GM18858 (cell line): ENCODE measurements around the gene CSNK2A1.
"Not testable (repeated sequence)": the region's sequence is repeated elsewhere in the genome, so short reads cannot be mapped to it uniquely, and the experiment has no call there.

Source experiments
- ATAC-seq: cut with Tn5 transposase; IDR thresholded peaks from one replicate; pipeline ENCODE4 v1.9.1; 2021; ENCODE audit not compliant: unreplicated experiment

Gene CSNK2A1

GRCh38 chr20:543369-544152, at the start of gene CSNK2A1:
CSNK2A1 (minus strand) TSS chr20:543790; CDS start chr20:508551, 35,239 bp downstream.
- peak; percentile 84 for ATAC-seq

GRCh38 chr20:592506-592905, 48.9 kb upstream of the CSNK2A1 start:
- no peak for ATAC-seq

- ATAC-seq: no peak
Observed at GRCh38 chr20:591941-592340, 48.4 kb upstream of the CSNK2A1 start.

GRCh38 chr20:588932-589672, 45.5 kb upstream of the CSNK2A1 start:
- peak; percentile 44 for ATAC-seq

GRCh38 chr20:588476-588875, 44.9 kb upstream of the CSNK2A1 start:
- ATAC-seq: no peak

GRCh38 chr20:584971-585301, 41.3 kb upstream of the CSNK2A1 start:
- no peak for ATAC-seq

- ATAC-seq: no peak
Observed at GRCh38 chr20:584161-584970, 40.8 kb upstream of the CSNK2A1 start.

GRCh38 chr20:582204-582603, 38.6 kb upstream of the CSNK2A1 start:
- ATAC-seq: no peak

- not testable (repeated sequence) for ATAC-seq
Observed at GRCh38 chr20:578940-579690, 35.5 kb upstream of the CSNK2A1 start.

- ATAC-seq: no peak
Observed at GRCh38 chr20:577167-577791, 33.7 kb upstream of the CSNK2A1 start.

GRCh38 chr20:576156-576555, 32.6 kb upstream of the CSNK2A1 start:
- ATAC-seq: no peak

GRCh38 chr20:575230-575629, 31.6 kb upstream of the CSNK2A1 start:
- ATAC-seq: no peak

- ATAC-seq: no peak
Observed at GRCh38 chr20:574297-574942, 30.8 kb upstream of the CSNK2A1 start.

- ATAC-seq: no peak
Observed at GRCh38 chr20:573414-574296, 30.1 kb upstream of the CSNK2A1 start.

- no peak for ATAC-seq
Observed at GRCh38 chr20:572727-573126, 29.1 kb upstream of the CSNK2A1 start.

GRCh38 chr20:571754-572441, 28.3 kb upstream of the CSNK2A1 start:
- no peak for ATAC-seq

- ATAC-seq: no peak
Observed at GRCh38 chr20:568673-569415, 25.3 kb upstream of the CSNK2A1 start.
